ENCODE results near the gene ST8SIA6. TPM values are rescaled to one million over a fixed set of nuclear protein-coding genes. Genes with fewer than 3 reads are reported as not detected.
A peak's percentile ranks its signal among the peaks of the same experiment; 100 is the strongest.
"Not testable (repeated sequence)": the region's sequence is repeated elsewhere in the genome, so short reads cannot be mapped to it uniquely, and the experiment has no call there.

Gene ST8SIA6
- total RNA-seq (ENCODE audit: insufficient read depth, low replicate concordance): 4.3 TPM

- peak; percentile 36 for DNase-seq (ENCODE audit: low spot score)
Measured at GRCh38 chr10:17454161-17455014, at the start of gene ST8SIA6. Gene ST8SIA6, minus strand, starts transcription at chr10:17454595. Its CDS starts 340 bp downstream, at chr10:17454255.

DNA sequence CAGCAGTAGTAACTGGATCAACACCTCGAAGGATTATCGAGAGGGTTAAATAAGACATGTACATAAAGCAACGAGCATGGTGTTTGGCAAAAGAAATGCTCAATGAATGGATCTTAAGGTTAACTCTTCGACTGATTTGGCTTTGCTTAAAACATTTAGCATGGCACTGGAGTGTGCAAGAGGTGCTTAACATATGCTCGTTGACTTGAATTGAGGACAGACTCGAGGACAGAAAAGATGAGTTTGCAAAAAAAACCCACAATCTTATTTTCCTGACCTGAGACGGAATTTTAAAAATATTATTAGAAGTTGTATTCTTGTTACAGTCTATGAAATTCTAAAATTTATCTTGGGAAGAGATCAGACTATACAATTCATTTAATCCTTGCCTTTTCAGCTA, 49.4 kb upstream of the ST8SIA6 start:
- no peak for DNase-seq (ENCODE audit: low spot score)

GRCh38 chr10:17502814-17503213, 48.4 kb upstream of the ST8SIA6 start:
- no peak for DNase-seq (ENCODE audit: low spot score)

- not testable (repeated sequence) for DNase-seq (ENCODE audit: low spot score)
Measured at GRCh38 chr10:17499014-17499413, 44.6 kb upstream of the ST8SIA6 start.

DNA sequence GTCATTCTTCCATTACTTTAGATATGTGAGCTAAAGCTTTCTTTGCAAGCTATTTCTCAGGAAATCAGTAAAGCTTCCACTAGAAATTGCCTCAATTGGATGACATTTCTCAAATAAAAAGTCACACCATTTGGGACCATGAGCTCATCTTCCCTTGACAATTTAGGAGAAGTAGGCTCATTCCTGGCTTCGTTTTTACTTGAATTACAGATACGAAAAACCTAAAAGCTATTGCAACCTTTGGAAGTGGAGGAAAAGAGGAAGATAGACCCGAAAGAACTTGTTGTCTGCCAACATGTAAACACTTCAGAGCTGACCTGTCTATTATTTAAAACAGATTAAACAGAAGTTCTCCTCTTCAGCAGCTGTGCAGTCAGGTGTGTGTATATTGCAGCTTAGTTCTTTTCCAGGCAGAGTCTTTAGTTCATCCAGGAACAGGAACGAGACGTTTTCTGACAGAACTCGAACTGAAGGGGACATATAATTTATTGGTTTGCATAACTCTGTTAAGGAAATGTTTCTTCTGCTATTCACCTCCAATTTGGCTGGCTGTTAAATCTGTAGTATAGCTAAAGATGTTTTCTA, 43.1 kb upstream of the ST8SIA6 start:
- no peak for DNase-seq (ENCODE audit: low spot score)

- no peak for DNase-seq (ENCODE audit: low spot score)
Measured at GRCh38 chr10:17494626-17495260, 40.3 kb upstream of the ST8SIA6 start.

- DNase-seq (ENCODE audit: low spot score): no peak
Measured at GRCh38 chr10:17488848-17489247, 34.5 kb upstream of the ST8SIA6 start.

- no peak for DNase-seq (ENCODE audit: low spot score)
Measured at GRCh38 chr10:17483079-17483478, 28.7 kb upstream of the ST8SIA6 start.

DNA sequence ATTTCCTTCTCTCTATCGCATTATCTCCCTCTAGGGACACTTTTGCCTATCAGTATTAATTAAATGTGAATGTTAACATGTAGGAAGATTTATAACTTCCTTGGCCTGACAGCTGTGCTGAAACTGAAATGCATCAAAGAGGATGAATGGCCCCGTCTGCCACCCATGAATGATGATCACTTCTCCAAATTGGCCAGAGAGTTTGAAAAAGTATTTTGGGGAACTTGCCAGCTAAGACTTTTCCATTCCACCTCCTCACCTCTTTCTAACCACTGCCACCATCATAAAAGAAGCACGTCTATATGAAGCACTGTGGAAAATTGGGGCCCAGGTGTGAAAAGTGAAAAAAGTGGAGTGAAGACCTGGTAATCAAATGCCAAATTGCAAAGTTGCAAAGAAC, 25.4 kb upstream of the ST8SIA6 start:
- DNase-seq (ENCODE audit: low spot score): no peak

- DNase-seq (ENCODE audit: low spot score): no peak
Measured at GRCh38 chr10:17479015-17479615, 24.7 kb upstream of the ST8SIA6 start.

DNA sequence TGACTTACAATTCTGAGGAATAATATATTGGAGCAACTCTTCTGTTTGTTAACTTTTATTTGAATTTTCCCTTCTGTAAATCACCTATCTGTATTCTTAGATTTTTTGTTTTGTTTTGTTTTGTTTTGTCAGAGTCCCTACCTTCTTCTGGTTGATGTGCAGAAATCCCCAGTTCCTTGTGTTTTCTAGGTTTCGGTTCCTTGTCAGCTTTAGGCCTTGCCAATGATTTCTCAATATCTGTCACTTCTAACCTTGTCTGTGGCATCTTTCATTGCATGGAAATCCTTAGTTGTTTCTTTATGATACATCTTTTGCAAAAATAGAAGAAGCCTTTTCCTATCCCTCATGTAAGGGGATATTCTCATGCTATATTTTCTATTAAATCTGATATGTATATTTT, 21.7 kb upstream of the ST8SIA6 start:
- no peak for DNase-seq (ENCODE audit: low spot score)

GRCh38 chr10:17475661-17476060, 21.3 kb upstream of the ST8SIA6 start:
- no peak for DNase-seq (ENCODE audit: low spot score)

DNA sequence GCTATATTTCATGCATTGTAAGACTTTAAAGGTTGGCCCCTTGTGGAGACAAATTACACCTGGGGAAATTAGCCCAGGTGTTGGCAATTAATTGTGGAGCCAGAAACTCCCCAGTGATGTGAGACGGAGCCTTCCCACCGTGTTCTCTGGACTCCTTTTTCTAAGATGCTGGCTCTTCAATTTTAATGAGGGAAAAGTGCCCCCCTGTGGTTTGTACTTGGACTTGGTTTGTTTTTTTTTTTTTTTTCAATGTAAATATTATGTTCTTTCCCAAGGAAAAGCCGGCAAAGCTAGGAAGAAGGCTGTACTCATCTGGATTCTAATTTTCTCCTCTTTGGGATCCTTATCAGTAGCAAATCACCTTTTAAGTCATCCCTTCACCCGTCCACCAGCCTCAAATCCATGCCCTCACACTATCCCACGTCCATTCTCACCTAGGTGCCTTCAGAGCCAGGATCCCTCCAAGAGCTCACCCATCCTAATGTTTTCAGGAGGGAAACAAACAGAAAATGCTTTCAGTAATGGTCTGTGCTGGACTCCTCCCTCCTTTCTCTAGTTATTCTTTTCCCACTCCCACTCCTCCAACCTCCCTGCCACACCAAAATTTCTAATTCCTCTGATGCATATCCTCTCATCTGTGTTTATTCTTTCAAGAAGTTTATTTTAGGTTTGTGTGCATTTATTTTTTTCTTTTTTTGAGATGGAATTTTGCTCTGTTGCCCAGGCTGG, 20.4 kb upstream of the ST8SIA6 start:
- DNase-seq (ENCODE audit: low spot score): no peak

DNA sequence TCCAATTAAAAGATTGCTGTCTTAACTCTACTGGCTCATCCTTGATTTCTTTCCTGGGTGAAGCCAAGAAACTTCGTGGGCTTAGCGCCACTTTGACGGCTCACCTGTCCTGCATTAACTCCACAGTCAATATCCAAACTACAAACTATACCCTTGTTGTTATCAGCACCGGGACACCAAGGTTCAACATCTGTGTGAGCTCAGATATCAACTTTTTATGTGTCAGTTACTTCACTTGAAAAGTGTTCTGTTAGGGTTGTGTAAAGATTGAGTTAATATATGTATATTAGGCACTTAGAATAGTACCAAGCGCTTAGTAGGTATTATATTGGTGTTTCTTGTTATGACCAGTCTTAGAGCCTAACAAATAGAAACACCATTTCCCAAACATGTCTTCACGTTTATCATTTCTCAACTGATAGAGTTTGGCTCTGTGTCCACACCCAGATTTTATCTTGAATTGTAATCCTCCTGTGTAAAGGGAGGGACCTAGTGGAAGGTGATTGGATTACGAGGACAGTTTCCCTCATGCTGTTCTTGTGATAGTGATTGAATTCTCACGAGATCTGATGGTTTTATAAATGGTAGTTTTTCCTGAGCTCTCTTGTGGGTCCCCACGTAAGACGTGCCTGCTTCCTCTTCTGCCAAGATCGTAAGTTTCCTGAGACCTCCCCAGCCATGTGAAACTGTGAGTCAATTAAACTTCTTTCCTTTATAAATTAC, 19.0 kb upstream of the ST8SIA6 start:
- no peak for DNase-seq (ENCODE audit: low spot score)

DNA sequence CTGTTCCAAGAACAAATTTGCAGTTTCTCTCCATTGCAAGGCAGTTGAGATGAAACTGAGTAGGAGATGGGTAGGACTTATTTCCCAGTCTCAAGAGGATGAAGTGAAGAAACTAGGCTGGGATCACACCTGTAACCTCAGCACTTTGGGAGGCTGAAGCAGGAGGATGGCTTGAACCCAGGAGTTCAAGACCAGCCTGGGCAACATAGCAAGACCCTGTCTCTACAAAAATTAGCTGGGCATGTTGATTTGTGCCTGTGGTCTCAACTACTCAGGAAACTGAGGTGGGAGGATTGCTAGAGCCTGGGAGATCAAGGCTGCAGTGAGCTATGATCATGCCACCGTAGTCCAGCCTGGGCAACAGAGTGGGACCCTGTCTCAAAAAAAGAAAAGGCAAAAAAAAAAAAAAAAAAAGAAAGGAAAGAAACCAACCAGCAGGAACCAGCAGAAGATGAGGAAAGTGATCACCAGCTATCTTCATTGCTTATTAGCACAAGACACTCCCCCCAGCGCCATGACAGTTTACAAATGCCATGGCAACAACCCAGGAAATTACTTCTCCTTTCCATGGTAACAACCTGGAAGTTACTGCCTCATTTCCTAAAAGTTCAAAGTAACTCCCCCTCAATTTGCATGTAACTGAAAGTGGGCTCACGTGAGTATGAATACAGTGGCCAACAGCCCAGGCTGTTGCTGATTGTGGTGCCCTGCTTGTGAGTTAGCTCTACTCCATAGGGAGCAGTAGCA, 18.3 kb upstream of the ST8SIA6 start:
- DNase-seq (ENCODE audit: low spot score): no peak

DNA sequence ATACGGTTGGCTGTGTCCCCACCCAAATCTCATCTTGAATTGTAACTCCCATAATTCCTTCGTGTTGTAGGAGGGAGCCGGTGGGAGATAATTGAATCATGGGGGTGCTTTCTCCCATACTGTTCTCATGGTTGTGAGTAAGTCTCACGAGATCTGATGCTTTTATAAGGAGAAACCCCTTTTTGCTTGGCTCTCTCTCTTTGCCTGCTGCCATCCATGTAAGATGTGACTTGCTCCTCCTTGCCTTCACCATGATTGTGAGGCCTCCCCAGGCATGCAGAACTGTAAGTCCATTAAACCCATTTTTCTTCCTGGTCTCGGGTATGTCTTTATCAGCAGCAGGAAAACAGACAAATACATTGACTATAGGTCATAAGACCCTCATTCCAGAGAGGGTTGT, 15.9 kb upstream of the ST8SIA6 start:
- DNase-seq (ENCODE audit: low spot score): no peak

DNA sequence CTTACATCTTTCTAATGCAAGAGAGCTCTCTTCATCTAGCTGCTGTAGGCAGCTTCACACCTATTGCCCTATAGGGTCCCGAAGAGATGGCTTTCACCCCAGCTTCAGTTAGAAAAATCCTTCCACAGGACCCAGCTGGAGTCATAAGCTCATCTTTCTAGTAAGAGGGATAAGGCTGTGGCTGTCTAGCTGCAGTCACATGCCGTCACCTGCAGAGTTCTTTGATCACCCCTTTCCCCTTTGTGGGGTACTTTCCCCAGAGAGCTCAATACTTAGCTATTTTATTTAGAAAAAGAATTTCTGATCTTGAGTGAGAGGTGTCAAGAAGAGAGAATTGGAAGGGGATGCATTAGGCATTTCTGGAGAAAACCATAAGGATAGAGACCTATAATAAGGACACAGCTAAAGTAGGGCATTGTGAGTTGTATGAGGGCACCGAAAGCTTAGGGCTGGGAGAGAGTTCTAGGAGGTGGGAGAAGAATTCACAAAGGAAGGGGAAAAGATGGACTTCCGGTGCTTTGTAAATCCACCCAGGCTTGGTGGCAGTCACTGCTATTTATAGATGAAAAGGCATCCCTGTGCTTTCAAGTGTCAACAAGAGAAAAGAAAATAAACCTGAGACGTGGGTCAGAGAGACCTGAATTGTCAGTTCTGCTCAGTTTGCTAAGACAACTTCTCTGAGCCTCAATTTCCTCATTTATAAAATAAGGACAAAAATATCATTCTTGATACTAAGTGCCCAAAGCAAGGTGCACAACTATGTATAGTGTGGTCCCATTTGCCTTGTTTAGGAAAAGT, 11.1 kb upstream of the ST8SIA6 start:
- DNase-seq (ENCODE audit: low spot score): no peak

DNA sequence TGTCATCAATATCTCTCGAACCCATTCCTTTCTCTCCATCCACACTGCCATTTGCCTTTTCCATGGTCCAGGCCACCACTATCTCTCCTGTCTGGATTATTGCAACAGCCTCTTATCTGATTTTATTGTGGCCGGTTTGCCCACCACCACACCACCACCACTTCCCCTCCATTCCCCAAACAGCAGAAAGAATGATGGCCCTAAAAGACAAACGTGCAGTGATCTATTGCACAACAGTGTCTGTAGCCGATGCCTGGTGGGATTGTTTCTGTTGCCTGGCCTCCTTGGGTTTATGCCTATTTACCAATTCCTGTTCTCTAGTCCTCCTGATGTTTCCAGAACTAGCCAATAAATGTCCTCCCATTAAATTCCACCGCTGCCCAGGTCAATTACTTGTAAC, 10.2 kb upstream of the ST8SIA6 start:
- no peak for DNase-seq (ENCODE audit: low spot score)

GRCh38 chr10:17460756-17461155, 6.4 kb upstream of the ST8SIA6 start:
- DNase-seq (ENCODE audit: low spot score): no peak
